ENCODE data around the gene AFG1L.

- no peak for TF ChIP-seq POLR2A (IDR thresholded peaks at IDR 0.05; ENCODE audit: low read depth, low read length)
- TF ChIP-seq TAF1 (IDR thresholded peaks at IDR 0.05; ENCODE audit: borderline replicate concordance, low read depth, low read length), result no peak
These were observed 271.6 kb downstream of the AFG1L start for GRCh38 chr6:108566406-108566805.
